Hematopoietic multipotent progenitor cell treated with erythropoietin and hydrocortisone succinate and interleukin-3 and kit ligand, for 6 days (in vitro differentiated cells): ENCODE results near the gene HTRA1.

ENCODE experiments used
- DNase-seq: peaks from one replicate; pipeline ENCODE4 v3.0.0-alpha.2; 2015

HTRA1 gene

GRCh38 chr10:122521011-122521410, 59.7 kb downstream of the HTRA1 start:
- DNase-seq, result no peak

- no peak for DNase-seq
These were observed 63.5 kb downstream of the HTRA1 start for GRCh38 chr10:122524811-122525210.

GRCh38 chr10:122525788-122526187, 64.4 kb downstream of the HTRA1 start:
- peak; percentile 65 for DNase-seq

- DNase-seq, result no peak
These were observed 65.5 kb downstream of the HTRA1 start for GRCh38 chr10:122526892-122527291.

GRCh38 chr10:122530177-122530576, 68.8 kb downstream of the HTRA1 start:
- DNase-seq, result peak; percentile 32

- no peak for DNase-seq
These were observed 69.9 kb downstream of the HTRA1 start for GRCh38 chr10:122531261-122531660.

- no peak for DNase-seq
These were observed 70.6 kb downstream of the HTRA1 start for GRCh38 chr10:122531939-122532338.

GRCh38 chr10:122532601-122533296, 71.4 kb downstream of the HTRA1 start:
- DNase-seq, result no peak

GRCh38 chr10:122537545-122537944, 76.2 kb downstream of the HTRA1 start:
- no peak for DNase-seq

- DNase-seq, result peak; percentile 87
These were observed 80.2 kb downstream of the HTRA1 start for GRCh38 chr10:122541541-122542002.

GRCh38 chr10:122543676-122544445, 82.5 kb downstream of the HTRA1 start:
- DNase-seq, result peak; percentile 41

GRCh38 chr10:122544493-122544892, 83.1 kb downstream of the HTRA1 start:
- DNase-seq, result peak; percentile 35

GRCh38 chr10:122546242-122546641, 84.9 kb downstream of the HTRA1 start:
- DNase-seq, result no peak

- no peak for DNase-seq
These were observed 87.2 kb downstream of the HTRA1 start for GRCh38 chr10:122548407-122549085.

- no peak for DNase-seq
These were observed 88.3 kb downstream of the HTRA1 start for GRCh38 chr10:122549636-122550035.

- DNase-seq, result no peak
These were observed 89.1 kb downstream of the HTRA1 start for GRCh38 chr10:122550427-122550826.

GRCh38 chr10:122550983-122551382, 89.6 kb downstream of the HTRA1 start:
- DNase-seq, result no peak

GRCh38 chr10:122551450-122551849, 90.1 kb downstream of the HTRA1 start:
- DNase-seq, result no peak

- DNase-seq, result no peak
These were observed 92.0 kb downstream of the HTRA1 start for GRCh38 chr10:122553341-122553740.

- DNase-seq, result peak; percentile 64
These were observed 93.0 kb downstream of the HTRA1 start for GRCh38 chr10:122554131-122555036.

GRCh38 chr10:122555442-122555841, 94.1 kb downstream of the HTRA1 start:
- DNase-seq, result no peak

GRCh38 chr10:122557516-122557915, 96.2 kb downstream of the HTRA1 start:
- no peak for DNase-seq

GRCh38 chr10:122558452-122558851, 97.1 kb downstream of the HTRA1 start:
- DNase-seq, result no peak
